Astrocyte of the spinal cord (primary cell): Measurements from ENCODE around the gene VPS11.
"Not testable (repeated sequence)": the region's sequence is repeated elsewhere in the genome, so short reads cannot be mapped to it uniquely, and the experiment has no call there.

Experiments
- DNase-seq: peaks from one replicate; pipeline ENCODE4 v3.0.0; 2011; ENCODE audit warnings: low read depth, low spot score
- H3K4me3 ChIP-seq: 2 replicates; pipeline ENCODE4 v1.5.1; 2011; ENCODE audit warnings: low read depth, mild to moderate bottlenecking, low read length, moderate library complexity
- CTCF ChIP-seq: IDR thresholded peaks from 2 replicates; pipeline ENCODE4 v1.5.1; 2012; ENCODE audit warnings: low read depth, mild to moderate bottlenecking, low read length, inconsistent platforms
- in situ Hi-C: cut with HindIII; loops from 2 replicates; pipeline ENCODE4 v1.10.0; 2017; ENCODE audit warnings: low sequenced_read_pairs

Gene VPS11

GRCh38 chr11:119029069-119029339 is 38.6 kb upstream of the VPS11 start:
- in situ Hi-C loops = no loop called here
- no peak for TF ChIP-seq CTCF
- H3K4me3 ChIP-seq = no peak overlapping the region
- no peak for DNase-seq

GRCh38 chr11:119029340-119030028 is 38.1 kb upstream of the VPS11 start:
- DNase-seq = no peak
- no peak for TF ChIP-seq CTCF
- in situ Hi-C loops = no loop called here
- H3K4me3 ChIP-seq = peak overlapping the region; percentile 61

- in situ Hi-C loops = no loop called here
- H3K4me3 ChIP-seq = peak overlapping the region; percentile 61
- DNase-seq = no peak
- TF ChIP-seq CTCF = no peak
Observed at GRCh38 chr11:119030029-119030328, 37.6 kb upstream of the VPS11 start.

- TF ChIP-seq CTCF = no peak
- in situ Hi-C loops = no loop called here
- DNase-seq = peak; percentile 98
- peak within 1 kb of the TSS; percentile 61 for H3K4me3 ChIP-seq
Observed at GRCh38 chr11:119030329-119031047, 37.1 kb upstream of the VPS11 start, which contains the start of gene SLC37A4. TSS of gene SLC37A4 (minus strand) at chr11:119030877.

GRCh38 chr11:119031912-119032280 is 35.7 kb upstream of the VPS11 start:
- DNase-seq = no peak
- in situ Hi-C loops = no loop called here
- TF ChIP-seq CTCF = no peak
- no peak overlapping the region for H3K4me3 ChIP-seq

- in situ Hi-C loops, DNase-seq, H3K4me3 ChIP-seq: not testable (repeated sequence)
Observed at GRCh38 chr11:119033421-119033820, 34.2 kb upstream of the VPS11 start.

- no peak for DNase-seq
- no peak for TF ChIP-seq CTCF
- in situ Hi-C loops = no loop called here
- H3K4me3 ChIP-seq = no peak overlapping the region
Observed at GRCh38 chr11:119034813-119035212, 32.8 kb upstream of the VPS11 start.
